Measurements from ENCODE around the gene G6PD. TPM values are rescaled to one million over a fixed set of nuclear protein-coding genes. Genes with fewer than 3 reads are reported as not detected.
"Not testable (repeated sequence)": the region's sequence is repeated elsewhere in the genome, so short reads cannot be mapped to it uniquely, and the experiment has no call there.

G6PD gene
- 84.4 and 93.9 TPM in 2 replicates for total RNA-seq
- long read RNA-seq, partial matches to known transcripts = 0 of 2 reads
- long read RNA-seq, other reads (novel, unspliced or antisense) = 1 of 2 reads

GRCh38 chrX:154546354-154547244, at the start of gene G6PD:
G6PD (minus strand) TSS chrX:154546846; CDS start chrX:154546155, 691 bp downstream.
- peak within 1 kb of the TSS; percentile 90 for H3K27ac Mint-ChIP-seq (ENCODE audit: unreplicated experiment)
- H3K36me3 Mint-ChIP-seq (ENCODE audit: low read depth) = peaks cover 5% of the 10 kb centered on the region
- peak; percentile 58 for DNase-seq (ENCODE audit: low read depth, low spot score)
- H3K27me3 Mint-ChIP-seq (ENCODE audit: low read depth) = no peaks in the 10 kb centered on the region
- H3K9me3 Mint-ChIP-seq = no peaks in the 10 kb centered on the region
- TF ChIP-seq, protein P1, sequence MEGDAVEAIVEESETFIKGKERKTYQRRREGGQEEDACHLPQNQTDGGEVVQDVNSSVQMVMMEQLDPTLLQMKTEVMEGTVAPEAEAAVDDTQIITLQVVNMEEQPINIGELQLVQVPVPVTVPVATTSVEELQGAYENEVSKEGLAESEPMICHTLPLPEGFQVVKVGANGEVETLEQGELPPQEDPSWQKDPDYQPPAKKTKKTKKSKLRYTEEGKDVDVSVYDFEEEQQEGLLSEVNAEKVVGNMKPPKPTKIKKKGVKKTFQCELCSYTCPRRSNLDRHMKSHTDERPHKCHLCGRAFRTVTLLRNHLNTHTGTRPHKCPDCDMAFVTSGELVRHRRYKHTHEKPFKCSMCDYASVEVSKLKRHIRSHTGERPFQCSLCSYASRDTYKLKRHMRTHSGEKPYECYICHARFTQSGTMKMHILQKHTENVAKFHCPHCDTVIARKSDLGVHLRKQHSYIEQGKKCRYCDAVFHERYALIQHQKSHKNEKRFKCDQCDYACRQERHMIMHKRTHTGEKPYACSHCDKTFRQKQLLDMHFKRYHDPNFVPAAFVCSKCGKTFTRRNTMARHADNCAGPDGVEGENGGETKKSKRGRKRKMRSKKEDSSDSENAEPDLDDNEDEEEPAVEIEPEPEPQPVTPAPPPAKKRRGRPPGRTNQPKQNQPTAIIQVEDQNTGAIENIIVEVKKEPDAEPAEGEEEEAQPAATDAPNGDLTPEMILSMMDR (conservative IDR thresholded peaks at IDR 0.05) = peak; percentile 20
- peak within 1 kb of the TSS; percentile 92 for H3K4me3 Mint-ChIP-seq
- peaks cover 20% of the 10 kb centered on the region for H3K4me1 Mint-ChIP-seq

GRCh38 chrX:154595559-154596249, 49.1 kb upstream of the G6PD start:
- Mint-ChIP-seq H3K4me3 (no peak overlapping the region), H3K9me3 (peaks cover 14% of the 10 kb centered on the region), H3K27me3 (ENCODE audit: low read depth) (peaks cover 6% of the 10 kb centered on the region), H3K27ac (ENCODE audit: unreplicated experiment) (no peak overlapping the region), H3K36me3 (ENCODE audit: low read depth) (peaks cover 9% of the 10 kb centered on the region), H3K4me1 (no peaks in the 10 kb centered on the region)
- TF ChIP-seq, protein P1 (conservative IDR thresholded peaks at IDR 0.05) = no peak
- no peak for DNase-seq (ENCODE audit: low read depth, low spot score)

DNA sequence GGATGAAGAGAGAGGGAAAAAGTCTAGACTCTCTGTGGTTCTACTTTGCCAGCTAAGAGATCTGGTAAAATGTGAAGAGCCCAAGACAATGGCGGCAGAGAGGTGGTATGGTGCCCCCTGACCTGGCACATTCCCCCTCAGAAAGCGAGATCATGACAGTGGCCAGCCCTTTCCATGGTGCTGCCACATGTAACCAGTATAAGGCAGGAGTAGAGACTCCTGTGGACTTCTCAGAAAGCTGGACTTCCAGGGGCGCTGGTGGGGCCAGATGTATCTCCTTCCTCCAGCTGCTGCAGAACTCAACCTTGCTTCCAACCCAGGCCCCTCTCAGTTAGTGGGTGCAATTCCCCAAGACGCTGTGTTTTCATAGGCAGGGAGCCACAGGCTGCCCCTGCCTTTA, 47.8 kb upstream of the G6PD start:
- Mint-ChIP-seq H3K27ac (ENCODE audit: unreplicated experiment) (no peak overlapping the region), H3K9me3 (peaks cover 14% of the 10 kb centered on the region), H3K27me3 (ENCODE audit: low read depth) (peaks cover 6% of the 10 kb centered on the region), H3K36me3 (ENCODE audit: low read depth) (peaks cover 9% of the 10 kb centered on the region), H3K4me1 (no peaks in the 10 kb centered on the region), H3K4me3 (no peak overlapping the region)
- DNase-seq (ENCODE audit: low read depth, low spot score) = no peak
- TF ChIP-seq, protein P1 (conservative IDR thresholded peaks at IDR 0.05) = no peak

DNA sequence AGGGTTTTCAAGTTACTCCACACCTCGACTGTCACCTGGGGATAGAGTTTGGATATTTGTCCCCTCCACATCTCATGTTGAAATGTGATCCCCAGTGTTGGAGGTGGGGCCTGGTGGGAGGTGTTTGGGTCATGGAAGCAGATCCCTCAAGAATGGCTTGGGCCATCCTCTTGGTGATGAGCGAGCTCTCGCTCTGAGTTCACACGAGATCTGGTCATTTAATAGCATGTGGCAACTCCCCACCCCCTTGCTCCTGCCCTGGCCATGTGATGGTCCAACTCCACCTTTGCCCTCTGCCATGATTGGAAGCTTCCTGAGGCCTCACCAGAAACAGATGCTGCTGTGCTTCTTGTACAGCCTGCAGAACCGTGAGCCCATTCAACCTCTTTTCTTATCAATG, 46.6 kb upstream of the G6PD start:
- H3K4me3 Mint-ChIP-seq = no peak overlapping the region
- no peak for DNase-seq (ENCODE audit: low read depth, low spot score)
- peaks cover 6% of the 10 kb centered on the region for H3K27me3 Mint-ChIP-seq (ENCODE audit: low read depth)
- TF ChIP-seq, protein P1 (conservative IDR thresholded peaks at IDR 0.05) = no peak
- H3K36me3 Mint-ChIP-seq (ENCODE audit: low read depth) = peaks cover 9% of the 10 kb centered on the region
- H3K27ac Mint-ChIP-seq (ENCODE audit: unreplicated experiment) = no peak overlapping the region
- no peaks in the 10 kb centered on the region for H3K4me1 Mint-ChIP-seq
- peaks cover 14% of the 10 kb centered on the region for H3K9me3 Mint-ChIP-seq

DNA sequence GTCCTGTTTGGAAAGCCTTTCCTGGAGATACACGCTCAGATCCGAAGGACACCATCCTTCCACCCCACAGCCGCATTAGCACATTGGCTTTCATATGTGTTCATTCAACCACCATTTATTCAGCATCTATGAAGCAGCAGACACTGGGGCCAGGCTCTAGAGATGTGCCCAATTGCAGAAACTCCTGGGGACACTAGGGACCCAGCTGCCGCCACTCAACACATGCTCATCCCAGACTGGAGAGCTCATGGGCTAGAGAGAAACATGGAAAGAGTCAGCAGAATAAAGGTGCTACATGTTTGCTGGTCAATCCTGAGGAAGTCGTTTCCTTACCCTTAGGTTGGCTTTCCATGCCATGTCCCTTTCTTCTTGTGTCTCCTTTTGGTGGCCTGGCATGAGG, 45.9 kb upstream of the G6PD start:
- Mint-ChIP-seq H3K27ac (ENCODE audit: unreplicated experiment) (no peak overlapping the region), H3K27me3 (ENCODE audit: low read depth) (peaks cover 6% of the 10 kb centered on the region), H3K9me3 (peaks cover 9% of the 10 kb centered on the region), H3K4me1 (no peaks in the 10 kb centered on the region), H3K4me3 (no peak overlapping the region), H3K36me3 (ENCODE audit: low read depth) (peaks cover 9% of the 10 kb centered on the region)
- DNase-seq (ENCODE audit: low read depth, low spot score) = no peak
- TF ChIP-seq, protein P1 (conservative IDR thresholded peaks at IDR 0.05) = no peak

- DNase-seq (ENCODE audit: low read depth, low spot score); H3K9me3 Mint-ChIP-seq; H3K4me1 Mint-ChIP-seq; H3K36me3 Mint-ChIP-seq (ENCODE audit: low read depth); H3K27ac Mint-ChIP-seq (ENCODE audit: unreplicated experiment); H3K4me3 Mint-ChIP-seq; H3K27me3 Mint-ChIP-seq (ENCODE audit: low read depth): not testable (repeated sequence)
Observed at GRCh38 chrX:154590415-154590814, 43.8 kb upstream of the G6PD start.

DNA sequence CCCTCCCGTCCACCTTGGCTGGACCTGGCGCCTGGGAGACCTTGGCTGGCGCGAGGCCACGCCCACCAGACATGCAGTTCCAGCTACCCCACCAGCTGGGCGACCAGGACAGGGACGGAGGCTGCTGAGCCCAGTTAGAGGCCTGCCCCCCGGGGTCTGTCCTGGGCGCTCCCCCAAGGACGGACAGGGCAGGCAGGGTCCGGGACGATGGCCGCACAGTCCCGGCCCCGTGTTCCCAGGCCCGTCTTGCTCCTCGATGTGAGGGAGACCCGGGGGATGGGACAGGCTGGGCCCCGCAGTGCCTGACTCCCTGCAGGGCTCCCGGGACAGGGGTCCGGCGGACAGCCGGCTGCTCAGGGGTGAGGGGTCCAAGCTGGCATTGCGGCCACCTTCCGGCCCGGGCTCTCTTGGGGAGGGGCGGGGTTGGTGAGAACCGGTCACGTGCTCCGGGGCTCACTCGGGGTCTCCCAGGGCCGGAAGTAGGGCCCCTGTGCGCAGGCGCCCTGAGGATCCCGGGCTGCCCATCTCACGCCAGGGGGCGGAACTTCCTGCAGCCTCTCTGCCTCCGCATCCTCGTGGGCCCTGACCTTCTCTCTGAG, 38.0 kb upstream of the G6PD start, which contains the start of gene CTAG1A:
CTAG1A (plus strand) TSS at position 549 of the 599 bp plus-strand sequence. CDS start 74 bp downstream, outside the sequence.
- DNase-seq (ENCODE audit: low read depth, low spot score); H3K4me1 Mint-ChIP-seq; H3K27me3 Mint-ChIP-seq (ENCODE audit: low read depth); H3K9me3 Mint-ChIP-seq; H3K27ac Mint-ChIP-seq (ENCODE audit: unreplicated experiment); H3K4me3 Mint-ChIP-seq; H3K36me3 Mint-ChIP-seq (ENCODE audit: low read depth): not testable (repeated sequence)

- H3K27me3 Mint-ChIP-seq (ENCODE audit: low read depth); H3K27ac Mint-ChIP-seq (ENCODE audit: unreplicated experiment); H3K9me3 Mint-ChIP-seq; H3K36me3 Mint-ChIP-seq (ENCODE audit: low read depth); DNase-seq (ENCODE audit: low read depth, low spot score); H3K4me1 Mint-ChIP-seq; H3K4me3 Mint-ChIP-seq: not testable (repeated sequence)
Observed at GRCh38 chrX:154582994-154583393, 36.3 kb upstream of the G6PD start.

Data from neural crest cell (in vitro differentiated cells).